Stimulated activated CD4-positive, alpha-beta T cell treated with anti-CD3 and anti-CD28 coated beads, Interleukin-15, amount 100 ng/mL, for 1 hour (primary cell): Measurements from ENCODE around the gene DNMT3B.
"Not testable (repeated sequence)": the region's sequence is repeated elsewhere in the genome, so short reads cannot be mapped to it uniquely, and the experiment has no call there.

Experiments
- DNase-seq, 2 donors: peaks; one replicate each; pipeline ENCODE4 v3.0.0-alpha.2; 2020; ENCODE audit warnings: low read depth in 1 of 2, low spot score in 1 of 2

DNMT3B gene

DNA sequence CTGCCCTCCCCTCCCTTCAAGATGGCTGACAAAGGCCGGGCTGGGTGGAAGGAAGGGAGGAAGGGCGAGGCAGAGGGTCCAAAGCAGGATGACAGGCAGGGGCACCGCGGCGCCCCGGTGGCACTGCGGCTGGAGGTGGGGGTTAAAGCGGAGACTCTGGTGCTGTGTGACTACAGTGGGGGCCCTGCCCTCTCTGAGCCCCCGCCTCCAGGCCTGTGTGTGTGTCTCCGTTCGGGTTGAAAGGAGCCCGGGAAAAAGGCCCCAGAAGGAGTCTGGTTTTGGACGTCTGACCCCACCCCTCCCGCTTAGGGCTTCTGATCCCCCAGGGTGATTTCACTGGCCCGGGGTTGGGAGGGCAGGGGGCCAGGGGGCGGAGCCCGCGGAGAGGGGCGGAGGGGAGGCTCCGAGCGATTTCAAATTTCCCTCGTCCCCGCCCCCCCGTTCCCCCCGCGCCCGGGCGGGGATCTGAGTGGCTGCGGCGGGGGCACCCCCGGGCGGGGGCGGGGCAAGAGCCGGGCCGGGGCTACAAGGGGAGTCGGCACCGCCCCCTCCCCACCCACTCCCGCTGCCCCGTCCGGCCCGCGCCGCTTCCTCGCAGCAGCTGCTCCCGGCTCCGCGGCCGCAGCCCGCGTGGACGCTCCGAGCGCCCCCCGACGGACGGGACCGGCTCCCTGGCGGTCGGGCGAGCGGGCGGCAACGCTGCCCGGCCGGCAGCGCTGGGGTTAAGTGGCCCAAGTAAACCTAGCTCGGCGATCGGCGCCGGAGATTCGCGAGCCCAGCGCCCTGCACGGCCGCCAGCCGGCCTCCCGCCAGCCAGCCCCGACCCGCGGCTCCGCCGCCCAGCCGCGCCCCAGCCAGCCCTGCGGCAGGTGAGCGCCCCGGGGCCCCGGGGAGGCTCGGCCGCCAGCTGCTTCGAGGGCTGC, at the start of gene DNMT3B:
DNMT3B (plus strand) TSS at position 555 of the 923 bp plus-strand sequence. CDS start 17,939 bp downstream, outside the sequence.
- peak; percentile 46 to 68 for DNase-seq

- no peak for DNase-seq
Observed at GRCh38 chr20:32718749-32719348, 43.3 kb upstream of the DNMT3B start.

DNA sequence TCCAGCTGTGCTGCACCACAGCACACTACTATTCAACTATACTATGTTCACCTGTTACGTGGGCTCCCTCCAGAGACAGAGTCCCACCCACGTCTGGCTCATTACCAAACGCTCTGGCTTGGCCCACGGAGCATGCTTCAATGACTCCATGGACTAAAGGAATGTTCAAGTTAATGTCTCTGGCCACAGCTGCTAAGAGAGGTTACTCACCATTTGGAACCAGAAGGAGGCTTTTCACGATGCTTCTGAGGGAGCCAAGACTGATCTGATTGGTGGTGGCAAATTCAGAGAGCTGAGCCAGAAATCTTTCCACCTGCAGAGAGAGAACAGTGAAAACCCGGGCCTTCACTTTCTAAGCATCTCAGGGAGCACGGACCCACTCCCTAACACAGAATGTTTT, 34.5 kb upstream of the DNMT3B start:
- no peak for DNase-seq

GRCh38 chr20:32728435-32728834, 33.8 kb upstream of the DNMT3B start:
- DNase-seq, result not testable (repeated sequence)

GRCh38 chr20:32729334-32729733, 32.9 kb upstream of the DNMT3B start:
- DNase-seq, result not testable (repeated sequence)

DNA sequence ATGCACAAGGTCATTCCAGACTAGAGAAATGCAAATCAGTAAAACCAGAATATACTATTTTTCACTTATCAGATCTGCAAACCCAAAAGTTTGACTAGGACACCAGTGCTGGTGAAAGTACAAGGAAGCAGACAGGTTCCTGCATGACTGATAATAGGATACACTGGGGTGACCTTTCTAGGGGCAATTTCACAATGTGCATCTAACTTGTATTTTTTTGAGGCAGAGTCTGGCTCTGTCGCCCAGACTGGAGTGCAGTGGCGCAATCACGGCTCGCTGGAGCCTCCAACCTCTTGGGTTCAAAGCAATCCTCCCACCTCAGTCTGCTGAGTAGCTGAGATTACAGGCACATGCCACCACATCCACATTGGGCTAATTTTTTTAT, 30.3 kb upstream of the DNMT3B start:
- DNase-seq, result no peak

- no peak for DNase-seq
Observed at GRCh38 chr20:32737371-32738223, 24.6 kb upstream of the DNMT3B start.

GRCh38 chr20:32741151-32741550, 21.0 kb upstream of the DNMT3B start:
- DNase-seq, result no peak

DNA sequence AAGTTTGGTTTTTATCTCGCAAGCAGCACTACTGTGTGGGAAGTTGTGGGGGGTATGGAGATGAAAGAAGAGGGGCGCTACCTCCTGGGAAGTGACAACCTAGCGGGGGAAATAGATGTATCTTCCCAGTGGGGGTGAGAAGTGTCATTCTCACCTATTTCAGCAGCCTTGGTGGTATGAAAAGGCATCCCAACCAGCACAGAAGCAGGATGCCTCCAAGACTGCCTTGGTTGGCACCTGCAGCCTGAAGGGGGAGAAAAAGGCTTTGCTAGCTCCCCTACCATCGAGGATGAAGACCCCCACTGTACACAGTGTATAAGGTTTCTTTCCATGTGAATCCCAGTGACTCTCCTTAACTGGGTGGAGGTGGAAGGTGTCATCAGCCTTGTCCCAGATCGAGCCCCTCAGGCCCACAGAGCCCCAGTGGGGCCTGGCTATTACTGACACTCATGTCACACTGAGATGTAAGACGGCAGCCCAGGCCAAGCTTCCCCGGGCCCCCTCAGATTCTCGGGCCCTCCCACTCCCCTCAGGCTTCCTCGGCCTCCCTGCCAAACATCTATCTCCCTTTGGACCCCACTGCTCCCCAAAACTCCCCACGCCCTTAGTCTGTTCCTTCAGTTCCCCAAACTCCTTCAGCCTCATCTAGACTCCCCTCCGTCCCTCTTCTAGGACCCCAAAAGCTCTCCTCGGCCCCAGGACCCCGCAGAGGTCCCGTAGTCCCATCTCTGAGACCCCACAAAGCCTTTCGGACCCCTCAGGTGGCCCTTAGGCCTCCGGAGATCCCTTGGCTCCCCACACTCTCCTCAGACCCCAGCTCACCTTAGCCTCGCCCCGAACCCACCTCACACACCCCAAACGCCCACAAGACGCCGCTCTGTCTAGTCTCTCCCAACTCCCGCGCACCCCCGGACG, 19.6 kb upstream of the DNMT3B start:
- DNase-seq, result no peak

GRCh38 chr20:32743237-32744112, 18.7 kb upstream of the DNMT3B start, which contains the start of gene COMMD7:
Gene COMMD7 (minus strand): TSS chr20:32743467. CDS start chr20:32743391, 76 bp downstream.
- peak; percentile 50 to 60 for DNase-seq

- no peak for DNase-seq
Observed at GRCh38 chr20:32749914-32750637, 12.1 kb upstream of the DNMT3B start.

GRCh38 chr20:32751293-32751692, 10.9 kb upstream of the DNMT3B start:
- no peak for DNase-seq

DNA sequence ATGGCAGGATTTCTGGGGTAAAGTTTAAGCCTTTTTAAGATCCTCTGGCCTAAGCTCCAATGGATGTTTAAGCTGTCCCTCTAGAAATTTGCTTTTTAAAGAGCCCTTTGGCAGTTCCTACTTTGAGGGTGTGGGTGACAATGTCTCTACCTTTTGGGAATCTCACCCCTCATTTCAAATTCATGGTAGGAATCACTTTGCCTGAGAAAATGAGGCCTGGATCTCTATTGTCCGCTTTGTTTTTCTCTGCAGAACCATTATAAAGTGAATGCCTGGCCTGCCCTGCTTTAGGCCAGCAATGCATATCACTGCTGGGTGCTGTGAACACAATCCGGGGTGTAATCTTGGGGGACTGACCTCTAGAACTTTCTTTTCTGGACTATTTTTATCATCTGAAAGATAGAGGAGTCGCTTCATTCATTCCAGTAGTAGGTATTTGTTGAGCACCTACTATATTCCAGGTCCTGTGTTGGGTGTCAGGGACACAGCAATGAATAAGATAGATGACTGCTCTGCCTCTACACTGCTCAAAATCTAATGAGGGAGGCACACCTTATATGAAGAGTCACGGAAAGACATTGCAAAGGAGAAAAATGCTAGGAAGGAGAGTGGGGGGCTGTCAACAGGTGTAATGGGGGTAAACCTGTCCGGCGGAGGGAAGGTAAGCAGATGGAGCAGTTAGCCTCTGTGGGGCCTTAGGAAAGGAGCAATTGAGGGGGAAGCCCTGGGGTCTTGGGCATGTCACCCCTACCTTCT, 10.3 kb upstream of the DNMT3B start:
- no peak for DNase-seq

DNA sequence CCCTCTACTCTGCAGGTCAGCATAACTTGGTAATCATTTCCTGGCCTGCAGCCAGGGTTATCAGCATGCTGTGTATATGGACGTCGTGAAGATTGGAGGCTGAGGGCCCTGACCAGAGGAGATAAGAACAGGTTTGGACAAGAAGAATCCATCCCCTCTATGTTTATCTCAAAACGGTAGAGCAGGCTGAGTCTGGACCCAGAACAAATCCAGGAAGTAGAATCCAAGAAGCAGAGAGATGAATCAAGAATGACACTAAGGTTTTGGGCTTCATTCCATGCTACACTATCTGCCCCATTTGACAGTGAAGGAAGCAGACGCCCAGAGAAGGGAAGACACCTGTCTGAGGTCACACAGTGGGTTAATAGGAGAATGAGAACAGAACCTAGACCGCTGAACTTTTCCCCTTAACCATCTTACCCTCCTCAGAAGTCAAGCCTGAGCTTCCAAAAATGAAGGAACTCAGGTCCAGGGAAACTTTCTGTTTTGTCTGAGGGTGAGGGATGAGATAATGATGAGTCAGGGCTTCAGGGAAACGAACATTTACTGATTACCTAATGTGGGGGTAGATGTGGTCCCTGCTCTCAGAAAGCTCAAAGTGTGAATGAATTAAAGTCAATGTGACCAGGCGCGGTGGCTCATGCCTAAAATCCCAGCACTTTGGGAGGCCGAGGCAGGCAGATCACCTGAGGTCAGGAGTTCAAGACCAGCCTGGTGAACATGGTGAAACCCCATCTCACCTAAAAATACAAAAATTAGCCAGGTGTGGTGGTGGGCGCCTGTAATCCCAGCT, 9.5 kb upstream of the DNMT3B start:
- DNase-seq, result no peak

- no peak for DNase-seq
Observed at GRCh38 chr20:32753731-32754130, 8.5 kb upstream of the DNMT3B start.

- DNase-seq, result no peak
Observed at GRCh38 chr20:32756156-32756555, 6.0 kb upstream of the DNMT3B start.

GRCh38 chr20:32761417-32761830, 761 bp upstream of the DNMT3B start:
- no peak for DNase-seq
